ENCODE measurements around the gene TMEM208. TPM values are rescaled to one million over a fixed set of nuclear protein-coding genes. Genes with fewer than 3 reads are reported as not detected.

TMEM208 gene
- total RNA-seq, 1 donor from 2014 or later, result 11.5 TPM

DNA sequence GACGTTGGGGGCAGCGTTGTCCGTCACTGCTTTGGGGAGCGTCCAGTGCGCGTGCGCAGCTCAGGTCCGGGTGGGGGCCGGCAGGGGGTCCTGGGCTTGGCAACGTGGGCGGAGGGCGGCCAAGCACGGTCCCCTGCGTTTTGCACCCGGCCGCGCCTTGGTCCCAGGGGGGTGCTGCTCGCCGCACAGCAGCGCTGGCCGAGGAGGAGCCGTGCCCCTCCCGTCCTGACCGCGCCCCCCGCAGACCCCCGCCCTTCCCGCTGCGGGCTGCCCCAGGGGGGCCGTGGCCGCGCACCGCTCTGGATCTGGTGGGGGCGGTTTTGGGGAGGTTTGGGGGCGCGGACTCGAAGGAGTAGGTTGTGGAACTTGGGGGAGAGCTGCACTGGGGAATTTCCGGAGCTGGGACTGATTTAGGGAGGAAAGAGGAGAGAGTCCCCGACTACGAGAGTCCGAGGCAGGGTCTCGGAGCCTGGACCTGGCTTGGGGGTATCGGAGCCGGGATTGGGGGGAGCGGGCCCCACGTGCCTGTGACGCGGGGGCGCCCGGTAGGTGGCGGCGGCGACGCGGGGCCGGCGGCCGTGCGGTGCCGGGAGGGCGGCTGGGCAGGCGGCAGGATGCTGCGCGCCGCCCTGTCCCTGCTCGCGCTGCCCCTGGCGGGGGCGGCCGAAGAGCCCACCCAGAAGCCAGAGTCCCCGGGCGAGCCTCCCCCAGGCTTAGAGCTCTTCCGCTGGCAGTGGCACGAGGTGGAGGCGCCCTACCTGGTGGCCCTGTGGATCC lies 21.7 kb downstream of the TMEM208 start, which contains the start of gene SLC9A5:
Gene SLC9A5 (plus strand): TSS at position 579 of the 777 bp plus-strand sequence. CDS start 36 bp downstream, at position 615.
- no peaks in the 10 kb centered on the region for H3K9me3 ChIP-seq (replicated peaks)
- no peaks in the 10 kb centered on the region for H3K36me3 ChIP-seq
- H3K27me3 ChIP-seq (ENCODE audit: low read depth), result peaks cover 15% of the 10 kb centered on the region
- peak within 1 kb of the TSS; percentile 88 for H3K4me3 ChIP-seq
- peak within 1 kb of the TSS; percentile 98 for H3K27ac ChIP-seq (replicated peaks)
- TF ChIP-seq, protein P1, sequence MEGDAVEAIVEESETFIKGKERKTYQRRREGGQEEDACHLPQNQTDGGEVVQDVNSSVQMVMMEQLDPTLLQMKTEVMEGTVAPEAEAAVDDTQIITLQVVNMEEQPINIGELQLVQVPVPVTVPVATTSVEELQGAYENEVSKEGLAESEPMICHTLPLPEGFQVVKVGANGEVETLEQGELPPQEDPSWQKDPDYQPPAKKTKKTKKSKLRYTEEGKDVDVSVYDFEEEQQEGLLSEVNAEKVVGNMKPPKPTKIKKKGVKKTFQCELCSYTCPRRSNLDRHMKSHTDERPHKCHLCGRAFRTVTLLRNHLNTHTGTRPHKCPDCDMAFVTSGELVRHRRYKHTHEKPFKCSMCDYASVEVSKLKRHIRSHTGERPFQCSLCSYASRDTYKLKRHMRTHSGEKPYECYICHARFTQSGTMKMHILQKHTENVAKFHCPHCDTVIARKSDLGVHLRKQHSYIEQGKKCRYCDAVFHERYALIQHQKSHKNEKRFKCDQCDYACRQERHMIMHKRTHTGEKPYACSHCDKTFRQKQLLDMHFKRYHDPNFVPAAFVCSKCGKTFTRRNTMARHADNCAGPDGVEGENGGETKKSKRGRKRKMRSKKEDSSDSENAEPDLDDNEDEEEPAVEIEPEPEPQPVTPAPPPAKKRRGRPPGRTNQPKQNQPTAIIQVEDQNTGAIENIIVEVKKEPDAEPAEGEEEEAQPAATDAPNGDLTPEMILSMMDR (IDR thresholded peaks at IDR 0.05; ENCODE audit: borderline replicate concordance), result peak; percentile 38
- DNase-seq, result peak; percentile 32
- H3K4me1 ChIP-seq, result peaks cover 60% of the 10 kb centered on the region
- intact Hi-C loops (cut with micrococcal nuclease), result no loop called here

DNA sequence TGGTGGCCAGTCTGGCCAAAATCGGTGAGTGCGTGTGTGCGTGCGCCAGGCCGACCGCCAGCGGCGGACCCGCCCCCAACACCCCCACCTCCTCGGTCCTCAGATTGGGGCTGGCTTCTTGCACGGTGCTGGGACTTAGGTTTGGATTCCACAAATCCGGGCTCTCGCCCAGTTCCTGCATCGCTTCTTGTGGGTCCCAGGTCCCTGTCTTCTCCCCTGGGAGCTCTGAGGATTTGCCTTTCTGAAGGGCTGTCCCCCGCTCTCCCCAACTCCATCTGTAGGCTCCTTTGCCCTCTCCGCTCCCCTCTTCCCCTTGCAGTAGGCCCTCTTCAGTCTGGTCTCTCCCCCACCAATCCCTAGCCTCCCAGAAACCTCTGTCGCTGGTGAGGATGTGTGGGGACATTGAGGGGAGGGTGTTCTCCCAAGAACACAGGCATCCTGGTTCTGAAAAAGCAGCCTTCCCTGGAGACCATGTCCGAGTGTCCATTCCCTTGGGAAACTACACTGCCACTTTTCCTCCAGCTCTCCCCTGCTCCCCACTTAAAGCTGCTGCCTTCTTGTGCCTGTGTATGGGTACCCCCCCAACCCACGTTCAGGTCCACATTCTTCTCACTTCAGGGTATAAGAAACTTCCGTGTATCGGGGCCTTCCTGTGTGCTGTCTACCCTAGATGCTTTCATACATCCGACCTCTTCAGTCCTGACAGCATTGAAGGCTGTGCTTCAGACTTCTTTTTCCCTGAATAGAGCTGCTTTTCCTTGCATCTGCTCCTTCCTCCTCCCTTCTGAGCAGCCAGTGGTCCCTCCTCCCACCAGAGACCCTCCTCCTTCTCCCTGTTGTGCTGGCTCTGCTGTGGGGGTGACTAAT lies 22.5 kb downstream of the TMEM208 start:
- Histone ChIP-seq H3K4me1 (peaks cover 52% of the 10 kb centered on the region), H3K4me3 (peak overlapping the region; percentile 88), H3K27ac (replicated peaks) (peak overlapping the region; percentile 98), H3K27me3 (ENCODE audit: low read depth) (peaks cover 15% of the 10 kb centered on the region), H3K36me3 (no peaks in the 10 kb centered on the region), H3K9me3 (replicated peaks) (no peaks in the 10 kb centered on the region)
- intact Hi-C loops (cut with micrococcal nuclease), result no loop called here
- TF ChIP-seq, protein P1 (IDR thresholded peaks at IDR 0.05; ENCODE audit: borderline replicate concordance), result no peak
- DNase-seq, result no peak

DNA sequence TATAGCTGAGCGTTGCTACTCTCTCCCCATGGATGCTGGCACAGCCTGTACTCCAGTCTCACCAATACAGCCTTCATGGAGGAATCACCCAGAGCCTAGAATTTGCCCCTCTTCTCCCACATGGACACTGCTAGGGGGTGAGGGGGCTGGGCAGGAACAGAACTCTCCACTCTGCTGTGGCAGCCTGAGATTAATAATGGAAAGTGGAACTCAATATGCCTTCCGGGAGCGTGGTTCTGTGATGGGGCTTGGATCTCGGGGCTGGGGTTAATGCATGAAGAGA lies 23.1 kb downstream of the TMEM208 start:
- intact Hi-C loops (cut with micrococcal nuclease), result no loop called here
- no peak overlapping the region for H3K27ac ChIP-seq (replicated peaks)
- H3K4me1 ChIP-seq, result peaks cover 46% of the 10 kb centered on the region
- no peaks in the 10 kb centered on the region for H3K36me3 ChIP-seq
- TF ChIP-seq, protein P1 (IDR thresholded peaks at IDR 0.05; ENCODE audit: borderline replicate concordance), result no peak
- H3K4me3 ChIP-seq, result no peak overlapping the region
- H3K9me3 ChIP-seq (replicated peaks), result no peaks in the 10 kb centered on the region
- H3K27me3 ChIP-seq (ENCODE audit: low read depth), result peaks cover 15% of the 10 kb centered on the region
- DNase-seq, result no peak

DNA sequence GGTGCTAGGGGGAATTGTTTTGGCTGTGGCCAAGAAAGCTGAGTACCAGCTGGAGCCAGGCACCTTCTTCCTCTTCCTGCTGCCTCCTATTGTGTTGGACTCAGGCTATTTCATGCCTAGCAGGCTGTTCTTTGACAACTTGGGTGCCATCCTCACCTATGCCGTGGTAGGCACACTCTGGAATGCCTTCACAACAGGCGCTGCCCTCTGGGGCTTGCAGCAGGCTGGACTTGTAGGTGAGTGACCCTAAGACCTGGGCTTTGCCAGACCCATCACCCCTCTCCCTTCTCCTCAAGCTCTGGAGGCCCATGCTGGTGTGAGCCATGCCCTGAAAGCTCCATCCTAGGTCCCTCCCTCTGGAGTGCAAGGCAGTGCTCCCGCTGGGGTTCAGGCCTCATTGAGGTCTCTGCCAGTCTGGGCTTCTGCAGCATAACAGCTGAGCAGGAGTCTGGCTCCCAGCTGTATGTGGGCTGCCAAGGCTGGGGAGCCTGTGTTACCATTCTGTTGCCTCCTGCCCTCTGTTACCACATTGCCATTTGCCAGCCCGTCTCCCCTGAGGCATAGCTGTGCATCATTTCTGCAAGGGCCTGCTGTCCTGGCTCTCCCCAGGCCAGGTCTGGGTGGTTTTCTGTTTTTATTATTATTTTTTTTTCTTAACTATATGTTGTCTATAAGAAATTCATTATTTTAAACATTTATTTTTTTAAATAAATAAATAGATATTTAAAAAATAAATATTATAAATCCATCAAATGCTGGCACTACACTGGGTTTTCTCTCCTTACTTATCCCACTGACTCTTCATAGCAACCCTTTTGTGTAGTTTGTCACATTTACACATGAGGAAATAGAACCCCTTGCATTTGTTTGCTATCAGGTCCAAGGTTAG lies 25.9 kb downstream of the TMEM208 start:
- Histone ChIP-seq H3K27me3 (ENCODE audit: low read depth) (peaks cover 15% of the 10 kb centered on the region), H3K36me3 (no peaks in the 10 kb centered on the region), H3K9me3 (replicated peaks) (no peaks in the 10 kb centered on the region), H3K4me3 (no peak overlapping the region), H3K27ac (replicated peaks) (no peak overlapping the region), H3K4me1 (peaks cover 20% of the 10 kb centered on the region)
- intact Hi-C loops (cut with micrococcal nuclease), result no loop called here
- TF ChIP-seq, protein P1 (IDR thresholded peaks at IDR 0.05; ENCODE audit: borderline replicate concordance), result no peak
- no peak for DNase-seq

Data from left ventricle myocardium inferior (tissue), 1 donor.